ENCODE results near the gene ACTR6. TPM values are rescaled to one million over a fixed set of nuclear protein-coding genes. Genes with fewer than 3 reads are reported as not detected.
"Not testable (repeated sequence)": the region's sequence is repeated elsewhere in the genome, so short reads cannot be mapped to it uniquely, and the experiment has no call there.

Gene ACTR6
- total RNA-seq, 1 donor from 2014 or later, result 29.7 TPM

- no peaks in the 10 kb centered on the region for H3K9me3 Mint-ChIP-seq (ENCODE audit: low read depth)
- H3K36me3 Mint-ChIP-seq (ENCODE audit: insufficient read depth), result peaks cover 13% of the 10 kb centered on the region
- no peak for DNase-seq (ENCODE audit: low spot score, unreplicated experiment)
- H3K27me3 Mint-ChIP-seq, result no peaks in the 10 kb centered on the region
- H3K4me3 Mint-ChIP-seq (ENCODE audit: low read depth), result no peak overlapping the region
- no peak overlapping the region for H3K27ac Mint-ChIP-seq
- peaks cover 2% of the 10 kb centered on the region for H3K4me1 Mint-ChIP-seq (ENCODE audit: low read depth)
- no peak for TF ChIP-seq CTCF (IDR thresholded peaks at IDR 0.05; ENCODE audit: unreplicated experiment)
Measured at GRCh38 chr12:100185361-100185894, 15.2 kb upstream of the ACTR6 start.

- H3K4me3 Mint-ChIP-seq (ENCODE audit: low read depth), result no peak overlapping the region
- no peaks in the 10 kb centered on the region for H3K27me3 Mint-ChIP-seq
- no peak overlapping the region for H3K27ac Mint-ChIP-seq
- peaks cover 14% of the 10 kb centered on the region for H3K36me3 Mint-ChIP-seq (ENCODE audit: insufficient read depth)
- TF ChIP-seq CTCF (IDR thresholded peaks at IDR 0.05; ENCODE audit: unreplicated experiment), result no peak
- DNase-seq (ENCODE audit: low spot score, unreplicated experiment), result no peak
- peaks cover 2% of the 10 kb centered on the region for H3K4me1 Mint-ChIP-seq (ENCODE audit: low read depth)
- H3K9me3 Mint-ChIP-seq (ENCODE audit: low read depth), result no peaks in the 10 kb centered on the region
Measured at GRCh38 chr12:100186071-100186470, 14.5 kb upstream of the ACTR6 start.

- Mint-ChIP-seq H3K9me3 (ENCODE audit: low read depth) (no peaks in the 10 kb centered on the region), H3K27me3 (no peaks in the 10 kb centered on the region), H3K36me3 (ENCODE audit: insufficient read depth) (peaks cover 16% of the 10 kb centered on the region), H3K27ac (no peak overlapping the region), H3K4me1 (ENCODE audit: low read depth) (peaks cover 11% of the 10 kb centered on the region), H3K4me3 (ENCODE audit: low read depth) (no peak overlapping the region)
- DNase-seq (ENCODE audit: low spot score, unreplicated experiment), result no peak
- no peak for TF ChIP-seq CTCF (IDR thresholded peaks at IDR 0.05; ENCODE audit: unreplicated experiment)
Measured at GRCh38 chr12:100187068-100187467, 13.5 kb upstream of the ACTR6 start.

GRCh38 chr12:100187857-100188519 lies 12.6 kb upstream of the ACTR6 start:
- TF ChIP-seq CTCF (IDR thresholded peaks at IDR 0.05; ENCODE audit: unreplicated experiment), result no peak
- H3K27ac Mint-ChIP-seq, result no peak overlapping the region
- H3K4me3 Mint-ChIP-seq (ENCODE audit: low read depth), result no peak overlapping the region
- DNase-seq (ENCODE audit: low spot score, unreplicated experiment), result no peak
- H3K36me3 Mint-ChIP-seq (ENCODE audit: insufficient read depth), result peaks cover 19% of the 10 kb centered on the region
- no peaks in the 10 kb centered on the region for H3K27me3 Mint-ChIP-seq
- no peaks in the 10 kb centered on the region for H3K9me3 Mint-ChIP-seq (ENCODE audit: low read depth)
- H3K4me1 Mint-ChIP-seq (ENCODE audit: low read depth), result peaks cover 14% of the 10 kb centered on the region

- H3K27ac Mint-ChIP-seq, result not testable (repeated sequence)
Measured at GRCh38 chr12:100188888-100189635, 11.6 kb upstream of the ACTR6 start.

More at GRCh38 chr12:100188888-100189635, 11.6 kb upstream of the ACTR6 start:
- H3K4me3 Mint-ChIP-seq (ENCODE audit: low read depth); H3K9me3 Mint-ChIP-seq (ENCODE audit: low read depth); H3K27me3 Mint-ChIP-seq; DNase-seq (ENCODE audit: low spot score, unreplicated experiment): not testable (repeated sequence)
- Mint-ChIP-seq H3K4me1 (ENCODE audit: low read depth) (peaks cover 15% of the 10 kb centered on the region), H3K36me3 (ENCODE audit: insufficient read depth) (peaks cover 17% of the 10 kb centered on the region)

All from progenitor cell of endocrine pancreas (in vitro differentiated cells).